HEK293T (cell line): Measurements from ENCODE around the gene DGKD.

Source experiments
- CTCF ChIA-PET: fragments of 350-600 bp; formaldehyde crosslinking; extraction: SDS; loops from one replicate; lab custom pipeline; 2021; ENCODE audit warnings: antibody characterized with exemption, inconsistent platforms; lab: Yijun Ruan, JAX
- POLR2A ChIA-PET: fragments of 350-600 bp; formaldehyde crosslinking; extraction: SDS; loops from one replicate; lab custom pipeline; 2020; ENCODE audit warnings: antibody characterized with exemption, inconsistent platforms; lab: Yijun Ruan, JAX
- DNase-seq: peaks from one replicate; pipeline ENCODE4 v3.0.0; 2012; ENCODE audit warnings: mixed read lengths; ENCODE audit errors: extremely low spot score
- ARNT ChIP-seq: fragments of 450-650 bp; IDR thresholded peaks from 2 replicates; pipeline ENCODE4 v1.6.1; 2017; ENCODE audit warnings: mild to moderate bottlenecking
- BHLHE40 ChIP-seq: fragments of 450-650 bp; IDR thresholded peaks from 2 replicates; pipeline ENCODE4 v1.6.1; 2016; ENCODE audit warnings: mild to moderate bottlenecking, moderate library complexity, borderline replicate concordance
- CTBP1 ChIP-seq: fragments of 450-650 bp; IDR thresholded peaks from 2 replicates; pipeline ENCODE4 v1.6.1; 2016; ENCODE audit warnings: borderline replicate concordance
- ELF4 ChIP-seq: fragments of 450-650 bp; IDR thresholded peaks from 2 replicates; pipeline ENCODE4 v1.6.1; 2017; ENCODE audit warnings: antibody characterized with exemption
- FOXA1 ChIP-seq: fragments of 450-650 bp; IDR thresholded peaks from 2 replicates; pipeline ENCODE4 v1.6.1; 2016; ENCODE audit warnings: mild to moderate bottlenecking
- FOXK2 ChIP-seq: fragments of 450-650 bp; IDR thresholded peaks from 2 replicates; pipeline ENCODE4 v1.6.1; 2016; ENCODE audit warnings: mild to moderate bottlenecking
- FOXM1 ChIP-seq: fragments of 450-650 bp; IDR thresholded peaks from 2 replicates; pipeline ENCODE4 v1.6.1; 2017; ENCODE audit warnings: mild to moderate bottlenecking, borderline replicate concordance
- HDGF ChIP-seq: fragments of 450-650 bp; IDR thresholded peaks from 2 replicates; pipeline ENCODE4 v1.6.1; 2017; ENCODE audit warnings: antibody characterized with exemption, borderline replicate concordance
- L3MBTL2 ChIP-seq: fragments of 450-650 bp; conservative IDR thresholded peaks from 2 replicates; pipeline ENCODE4 v1.6.1; 2016; ENCODE audit warnings: mild to moderate bottlenecking
- LEF1 ChIP-seq: fragments of 450-650 bp; IDR thresholded peaks from 2 replicates; pipeline ENCODE4 v1.6.1; 2017; ENCODE audit warnings: mild to moderate bottlenecking, borderline replicate concordance
- NFRKB ChIP-seq: fragments of 450-650 bp; IDR thresholded peaks from 2 replicates; pipeline ENCODE4 v1.6.1; 2016; ENCODE audit warnings: mild to moderate bottlenecking, moderate library complexity
- SP1 ChIP-seq: fragments of 450-650 bp; IDR thresholded peaks from 2 replicates; pipeline ENCODE4 v1.6.1; 2017
- SUZ12 ChIP-seq: fragments of 450-650 bp; IDR thresholded peaks from 2 replicates; pipeline ENCODE4 v1.6.1; 2016; ENCODE audit warnings: mild to moderate bottlenecking
- TARDBP ChIP-seq: fragments of 450-650 bp; IDR thresholded peaks from 2 replicates; pipeline ENCODE4 v1.6.1; 2016
- ZNF384 ChIP-seq: fragments of 450-650 bp; IDR thresholded peaks from 2 replicates; pipeline ENCODE4 v1.6.1; 2016
- TF ChIP-seq, protein P1 (sequence below): fragments of 450-650 bp; IDR thresholded peaks from 2 replicates; pipeline ENCODE4 v1.6.1; 2016

DGKD gene

DNA sequence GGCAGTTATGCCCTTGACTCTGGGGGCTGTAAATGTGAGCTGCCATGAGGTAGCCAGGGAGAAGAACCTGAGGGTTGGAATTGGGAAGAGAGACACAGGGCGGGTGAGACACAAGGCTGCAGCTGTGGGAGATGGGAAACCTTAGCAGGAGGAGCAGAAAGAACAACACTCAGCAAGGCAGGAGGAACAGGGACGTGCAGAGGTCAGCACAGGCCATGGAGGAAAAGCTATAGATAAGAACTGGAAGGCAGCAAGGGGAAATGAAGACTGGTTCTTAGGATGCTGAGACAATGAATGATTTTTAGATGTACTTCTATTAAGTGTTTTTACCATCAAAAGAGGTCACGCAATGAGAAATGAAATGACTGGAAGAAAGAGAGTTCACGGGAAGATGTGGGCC is 132.1 kb downstream of the DGKD start:
- TF ChIP-seq HDGF, result no peak
- TF ChIP-seq ZNF384, result no peak
- TF ChIP-seq ELF4, result no peak
- TF ChIP-seq FOXK2, result no peak
- no peak for TF ChIP-seq FOXA1
- CTCF ChIA-PET, result no interaction called here
- POLR2A ChIA-PET, result no interaction called here
- DNase-seq, result no peak

DNA sequence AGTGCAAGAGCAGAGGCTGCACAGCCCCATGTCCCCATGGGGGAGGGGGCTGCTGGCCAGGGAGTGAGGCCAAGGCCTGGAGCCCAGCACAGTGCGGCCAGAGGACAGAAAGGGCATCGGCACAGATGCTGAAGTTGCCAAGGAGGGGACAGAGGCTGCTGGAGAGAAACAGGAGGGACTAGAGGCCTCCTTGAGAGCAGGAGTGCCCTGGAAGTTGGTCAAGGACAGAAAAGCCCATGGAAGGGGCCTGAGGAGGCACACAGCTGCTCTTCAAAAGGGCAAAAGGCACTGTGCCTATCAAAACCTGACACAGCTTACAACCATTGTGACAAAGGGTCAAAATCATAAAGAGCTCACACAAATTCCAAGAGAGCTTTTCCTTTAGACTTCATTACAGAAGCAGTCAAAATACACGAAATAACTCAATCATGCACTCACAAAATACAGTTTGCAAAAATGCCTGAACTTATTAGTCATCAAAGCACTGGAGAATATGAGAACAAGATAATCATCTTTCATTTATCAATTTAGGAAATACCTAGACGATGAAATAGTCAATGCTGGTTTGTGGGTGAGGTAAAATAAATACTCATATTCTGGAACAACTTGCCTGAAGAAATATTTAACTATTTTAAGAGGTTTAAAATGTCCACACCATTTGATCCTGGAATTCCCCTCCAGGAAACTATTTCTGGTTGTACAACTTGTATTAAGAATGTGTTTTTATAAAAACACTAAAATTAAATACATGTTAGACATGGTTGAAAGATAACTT is 132.7 kb downstream of the DGKD start:
- POLR2A ChIA-PET, result no interaction called here
- TF ChIP-seq ELF4, result no peak
- TF ChIP-seq L3MBTL2, result no peak
- no peak for TF ChIP-seq HDGF
- TF ChIP-seq SUZ12, result no peak
- DNase-seq, result no peak
- CTCF ChIA-PET, result no interaction called here

DNA sequence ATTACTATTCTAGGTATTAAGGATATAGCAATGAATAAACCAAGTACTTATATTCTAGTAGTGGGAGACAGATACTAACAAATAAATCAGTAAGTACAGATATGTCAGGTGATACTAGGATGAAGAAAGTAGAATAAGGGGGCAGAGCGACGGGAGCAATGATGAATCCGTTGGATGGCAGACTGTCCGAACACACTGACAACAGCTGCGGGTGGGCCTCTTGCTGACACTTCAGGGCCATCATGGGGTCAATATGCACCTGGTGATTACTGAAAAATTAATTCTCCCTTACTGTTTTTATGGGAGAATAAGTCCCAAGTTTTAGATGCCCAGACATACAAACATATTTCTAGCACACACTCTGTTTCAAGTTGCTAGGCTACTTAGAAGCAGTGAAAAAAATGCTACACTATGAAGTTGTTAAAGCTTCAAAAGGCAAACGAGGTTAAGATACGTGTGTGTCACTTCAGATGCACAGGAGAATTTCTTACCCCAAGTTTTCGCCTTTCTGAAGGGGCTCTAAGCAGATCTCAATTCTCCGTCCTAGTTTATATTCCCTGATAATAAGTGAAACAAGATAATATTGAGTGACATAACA is 133.6 kb downstream of the DGKD start:
- TF ChIP-seq SP1 (no peak), SUZ12 (no peak), ELF4 (no peak), LEF1 (no peak), BHLHE40 (no peak), L3MBTL2 (no peak), FOXK2 (no peak), FOXA1 (no peak), FOXM1 (no peak), ARNT (no peak), HDGF (no peak)
- TF ChIP-seq, protein P1, sequence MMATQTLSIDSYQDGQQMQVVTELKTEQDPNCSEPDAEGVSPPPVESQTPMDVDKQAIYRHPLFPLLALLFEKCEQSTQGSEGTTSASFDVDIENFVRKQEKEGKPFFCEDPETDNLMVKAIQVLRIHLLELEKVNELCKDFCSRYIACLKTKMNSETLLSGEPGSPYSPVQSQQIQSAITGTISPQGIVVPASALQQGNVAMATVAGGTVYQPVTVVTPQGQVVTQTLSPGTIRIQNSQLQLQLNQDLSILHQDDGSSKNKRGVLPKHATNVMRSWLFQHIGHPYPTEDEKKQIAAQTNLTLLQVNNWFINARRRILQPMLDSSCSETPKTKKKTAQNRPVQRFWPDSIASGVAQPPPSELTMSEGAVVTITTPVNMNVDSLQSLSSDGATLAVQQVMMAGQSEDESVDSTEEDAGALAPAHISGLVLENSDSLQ, result no peak
- CTCF ChIA-PET, result no interaction called here
- POLR2A ChIA-PET, result no interaction called here
- DNase-seq, result no peak

DNA sequence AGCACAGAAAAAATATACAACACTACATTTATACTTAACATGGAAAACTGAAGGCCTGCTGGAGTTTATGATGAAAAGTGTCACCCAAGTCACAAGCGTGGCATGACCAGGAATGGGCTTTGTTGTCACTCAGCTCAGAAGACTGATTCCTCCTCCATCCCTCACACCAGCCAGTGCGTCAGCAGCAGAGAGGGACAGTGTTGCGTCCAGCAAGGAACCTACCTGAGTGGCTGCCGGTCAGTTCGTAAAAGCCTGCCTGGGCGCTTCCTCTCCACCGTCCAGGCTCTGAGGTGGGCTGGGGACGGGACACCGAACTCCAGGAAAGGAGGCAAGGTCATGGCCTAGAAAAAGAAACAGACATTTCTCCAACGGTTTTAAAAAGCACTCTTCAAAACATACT is 134.8 kb downstream of the DGKD start:
- TF ChIP-seq, protein P1, result no peak
- TF ChIP-seq L3MBTL2, result no peak
- TF ChIP-seq FOXA1, result no peak
- TF ChIP-seq LEF1, result no peak
- TF ChIP-seq TARDBP, result no peak
- TF ChIP-seq ELF4, result no peak
- TF ChIP-seq FOXM1, result no peak
- TF ChIP-seq SP1, result no peak
- TF ChIP-seq HDGF, result no peak
- no peak for TF ChIP-seq BHLHE40
- TF ChIP-seq ZNF384, result no peak
- no peak for TF ChIP-seq NFRKB
- no peak for TF ChIP-seq FOXK2
- TF ChIP-seq SUZ12, result no peak
- no peak for TF ChIP-seq CTBP1
- no peak for TF ChIP-seq ARNT
- no peak for DNase-seq
- ChIA-PET CTCF (no interaction called here), POLR2A (no interaction called here)

DNA sequence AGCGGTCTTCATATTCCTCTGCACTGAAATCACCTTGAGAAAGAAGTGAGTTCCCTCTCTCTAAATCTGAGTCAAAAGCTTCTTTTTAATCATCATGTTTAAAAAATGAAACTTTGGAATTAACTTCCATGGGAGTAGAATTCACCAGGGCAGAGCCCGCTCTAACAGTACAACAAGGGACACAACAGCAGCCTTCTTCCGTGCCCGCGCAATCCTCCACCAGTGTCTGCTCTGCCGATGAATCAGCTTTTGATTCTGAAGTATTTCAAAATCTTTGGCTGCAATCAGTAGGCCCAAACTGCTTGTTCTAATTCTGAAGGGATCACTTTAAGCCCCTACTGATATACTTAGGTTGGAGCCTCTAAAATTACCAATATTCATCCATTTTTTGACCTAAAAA is 135.4 kb downstream of the DGKD start:
- CTCF ChIA-PET, result no interaction called here
- TF ChIP-seq NFRKB (no peak), ELF4 (no peak), SUZ12 (no peak), FOXA1 (no peak), LEF1 (no peak), ARNT (no peak), BHLHE40 (no peak), FOXM1 (no peak)
- TF ChIP-seq, protein P1, result no peak
- POLR2A ChIA-PET, result no interaction called here
- no peak for DNase-seq

DNA sequence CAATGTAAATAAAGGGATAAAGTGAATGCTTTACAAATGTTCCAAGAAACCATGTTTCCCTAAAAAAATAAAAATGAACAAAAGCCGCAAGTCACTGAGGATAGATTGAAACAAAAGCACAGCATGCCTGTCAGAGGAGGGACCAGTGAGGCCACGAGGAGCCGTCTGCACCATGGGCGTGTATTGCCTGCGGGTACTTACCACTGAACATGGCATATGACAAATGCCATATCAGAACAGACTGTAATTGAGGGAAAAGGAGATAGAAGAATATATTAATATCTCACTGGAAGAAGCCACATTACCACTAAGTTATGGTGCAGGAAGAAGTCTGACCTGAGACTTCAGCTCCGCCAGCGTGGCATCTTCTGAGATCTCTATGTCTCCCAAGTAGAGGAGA is 136.5 kb downstream of the DGKD start:
- POLR2A ChIA-PET, result no interaction called here
- DNase-seq, result no peak
- TF ChIP-seq FOXA1 (no peak), CTBP1 (no peak), LEF1 (no peak), ELF4 (no peak), SP1 (no peak), BHLHE40 (no peak), FOXK2 (no peak), NFRKB (no peak), FOXM1 (no peak), ARNT (no peak), L3MBTL2 (no peak)
- TF ChIP-seq, protein P1, result no peak
- CTCF ChIA-PET, result no interaction called here
